CD4-positive, alpha-beta T cell (primary cell): Measurements from ENCODE around the gene PLPPR3. TPM values are rescaled to one million over a fixed set of nuclear protein-coding genes. Genes with fewer than 3 reads are reported as not detected.

Source experiments
- ATAC-seq: fragments of 200-7000 bp; cut with Tn5 transposase; one replicate; pipeline ENCODE4 v1.10.0; 2022; ENCODE audit warnings: mild to moderate bottlenecking; ENCODE audit not compliant: poor library complexity
- CTCF ChIA-PET: fragments of 350-600 bp; sonication (Branson Sonifier 250); formaldehyde crosslinking; loops from one replicate; lab custom pipeline; 2021; ENCODE audit warnings: antibody characterized with exemption, inconsistent platforms; lab: Charles Lee
- POLR2A ChIA-PET: fragments of 350-600 bp; sonication (Branson Sonifier 250); formaldehyde crosslinking; loops from one replicate; lab custom pipeline; 2021; ENCODE audit warnings: antibody characterized with exemption, inconsistent platforms; lab: Charles Lee
- DNase-seq, 14 experiments: peaks; one replicate each; pipeline ENCODE4 v3.0.0-alpha.2; 2013 to 2020; ENCODE audit warnings: mixed read lengths in 2 of 14
- H3K27ac ChIP-seq, 2 donors: one replicate each; pipeline versions ENCODE4 v1.5.1 to v1.7.0; 2013; ENCODE audit warnings: low read length in 2 of 2, low read depth in 1 of 2, mild to moderate bottlenecking in 1 of 2
- H3K27me3 ChIP-seq, 2 experiments: 1 replicate in 1 of 2; 2 replicates in 1 of 2; pipeline versions ENCODE4 v1.6.1 to v1.7.0; 2013; ENCODE audit warnings: low read length in 2 of 2, control low read depth in 1 of 2, mild to moderate bottlenecking in 1 of 2, moderate library complexity in 1 of 2; ENCODE audit not compliant: insufficient read depth in 2 of 2, control insufficient read depth in 1 of 2
- H3K36me3 ChIP-seq: one replicate; pipeline ENCODE4 v1.6.1; 2013; ENCODE audit warnings: low read length, control low read depth; ENCODE audit not compliant: insufficient read depth
- H3K4me1 ChIP-seq: one replicate; pipeline ENCODE4 v1.6.1; 2013; ENCODE audit warnings: low read length, control low read depth; ENCODE audit not compliant: insufficient read depth
- H3K4me3 ChIP-seq: one replicate; pipeline ENCODE4 v1.5.1; 2013; ENCODE audit warnings: mild to moderate bottlenecking, low read length, moderate library complexity
- H3K9me3 ChIP-seq, 2 experiments: 1 replicate in 1 of 2; 2 replicates in 1 of 2; pipeline versions ENCODE4 v1.6.1 to v1.7.0; 2013; ENCODE audit warnings: low read length in 2 of 2, mild to moderate bottlenecking in 2 of 2, control low read depth in 1 of 2, moderate library complexity in 1 of 2; ENCODE audit not compliant: control insufficient read depth in 1 of 2, insufficient read depth in 1 of 2
- H3K27ac Mint-ChIP-seq: one replicate; pipeline ENCODE4 v1.8.0; 2020; ENCODE audit warnings: mixed read lengths
- H3K27me3 Mint-ChIP-seq: one replicate; pipeline ENCODE4 v1.8.0; 2021; ENCODE audit warnings: mixed read lengths
- H3K36me3 Mint-ChIP-seq: one replicate; pipeline ENCODE4 v1.8.0; 2021; ENCODE audit warnings: low read depth, mixed read lengths
- H3K4me1 Mint-ChIP-seq: one replicate; pipeline ENCODE4 v1.8.0; 2021; ENCODE audit warnings: low read depth, mixed read lengths
- H3K4me3 Mint-ChIP-seq: one replicate; pipeline ENCODE4 v1.8.0; 2020; ENCODE audit warnings: mild to moderate bottlenecking, mixed read lengths
- H3K9me3 Mint-ChIP-seq: one replicate; pipeline ENCODE4 v1.8.0; 2020; ENCODE audit warnings: mixed read lengths
- CTCF ChIP-seq: fragments of 200-600 bp; IDR thresholded peaks from one replicate; pipeline ENCODE4 v1.8.0; 2022; ENCODE audit warnings: antibody characterized with exemption, mild to moderate bottlenecking
- intact Hi-C, 2 experiments: fragments of 100-400 bp; cut with DNase I in 1 of 2; cut with micrococcal nuclease in 1 of 2; formaldehyde crosslinking; loops; one replicate each; pipeline versions ENCODE4 v1.15.1 to v1.9.0; 2023 to 2025; cut with DNase I, micrococcal nuclease
- total RNA-seq, 174 experiments: library from RNA in 2 of 174; stranded (reverse) in 2 of 174; gene quantifications; one replicate each; pipeline ENCODE4 v1.2.3 and lab custom pipeline; 2021 to 2026

Gene PLPPR3
- total RNA-seq, 2 experiments from 2014 or later = not detected

GRCh38 chr19:792306-792885 lies 29.4 kb downstream of the PLPPR3 start:
- H3K4me3 Mint-ChIP-seq = no peak overlapping the region
- DNase-seq (peak in 1 of 14 experiments; percentile 13), ATAC-seq (no peak)
- TF ChIP-seq CTCF = no peak
- ChIA-PET POLR2A (no interaction called here), CTCF (no interaction called here)
- H3K27ac Mint-ChIP-seq = no peak overlapping the region
- peaks cover 14% of the 10 kb centered on the region for H3K4me1 ChIP-seq
- H3K9me3 ChIP-seq = no peaks in the 10 kb centered on the region
- no peaks in the 10 kb centered on the region for H3K36me3 ChIP-seq
- H3K27ac ChIP-seq = no peak overlapping the region
- no peak overlapping the region for H3K4me3 ChIP-seq
- no peaks in the 10 kb centered on the region for H3K9me3 Mint-ChIP-seq
- no peaks in the 10 kb centered on the region for H3K27me3 ChIP-seq
- H3K36me3 Mint-ChIP-seq = peaks cover 5% of the 10 kb centered on the region
- peaks cover 13% of the 10 kb centered on the region for H3K4me1 Mint-ChIP-seq
- intact Hi-C loops = loop anchor here (10.0 kb wide), 2 partner anchors 312 to 452 kb away; partner anchors contain the start of genes ATP5F1D (in 1 of the 2), GPX4 (in 1 of the 2) and MIDN (in 1 of the 2)
- peaks cover 6% of the 10 kb centered on the region for H3K27me3 Mint-ChIP-seq

GRCh38 chr19:791567-792305 lies 30.0 kb downstream of the PLPPR3 start:
- no peak overlapping the region for H3K27ac Mint-ChIP-seq
- H3K36me3 Mint-ChIP-seq = peaks cover under 1% of the 10 kb centered on the region
- H3K4me3 Mint-ChIP-seq = no peak overlapping the region
- H3K9me3 Mint-ChIP-seq = no peaks in the 10 kb centered on the region
- no peak overlapping the region for H3K4me3 ChIP-seq
- H3K27me3 ChIP-seq = no peaks in the 10 kb centered on the region
- CTCF ChIA-PET = no interaction called here
- no peaks in the 10 kb centered on the region for H3K36me3 ChIP-seq
- intact Hi-C loops = loop anchor here (10.0 kb wide), 2 partner anchors 313 to 453 kb away; partner anchors contain the start of genes ATP5F1D (in 1 of the 2), GPX4 (in 1 of the 2) and MIDN (in 1 of the 2)
- POLR2A ChIA-PET = no interaction called here
- H3K4me1 Mint-ChIP-seq = peaks cover 10% of the 10 kb centered on the region
- TF ChIP-seq CTCF = no peak
- no peak for ATAC-seq
- no peak overlapping the region for H3K27ac ChIP-seq
- no peaks in the 10 kb centered on the region for H3K9me3 ChIP-seq
- peak in 1 of 14 experiments; percentile 23 for DNase-seq
- H3K27me3 Mint-ChIP-seq = peaks cover 6% of the 10 kb centered on the region
- peaks cover 14% of the 10 kb centered on the region for H3K4me1 ChIP-seq

- no peak for ATAC-seq
- Histone ChIP-seq H3K27me3 (no peaks in the 10 kb centered on the region), H3K9me3 (no peaks in the 10 kb centered on the region), H3K4me3 (no peak overlapping the region), H3K36me3 (no peaks in the 10 kb centered on the region), H3K27ac (no peak overlapping the region), H3K4me1 (peaks cover 8% of the 10 kb centered on the region)
- intact Hi-C loops = loop anchor here (10.0 kb wide), 2 partner anchors 314 to 454 kb away; partner anchors contain the start of genes ATP5F1D (in 1 of the 2), GPX4 (in 1 of the 2) and MIDN (in 1 of the 2)
- POLR2A ChIA-PET = no interaction called here
- no peak for DNase-seq
- no peaks in the 10 kb centered on the region for H3K36me3 Mint-ChIP-seq
- peaks cover 7% of the 10 kb centered on the region for H3K4me1 Mint-ChIP-seq
- H3K27me3 Mint-ChIP-seq = peaks cover 6% of the 10 kb centered on the region
- H3K27ac Mint-ChIP-seq = no peak overlapping the region
- H3K9me3 Mint-ChIP-seq = no peaks in the 10 kb centered on the region
- no peak overlapping the region for H3K4me3 Mint-ChIP-seq
- CTCF ChIA-PET = no interaction called here
- TF ChIP-seq CTCF = no peak
Measured at GRCh38 chr19:791007-791566, 30.7 kb downstream of the PLPPR3 start.
